Keratinocyte (primary cell): Measurements from ENCODE around the gene HSP90AB1.

ENCODE experiments used
- CTCF ChIP-seq, 3 experiments: IDR thresholded peaks in 1 of 3; conservative IDR thresholded peaks in 1 of 3; optimal IDR thresholded peaks in 1 of 3; 2 replicates in 2 of 3; 3 replicates in 1 of 3; pipeline versions ENCODE3 to v1.5.1; 2011; ENCODE audit warnings: low read length in 3 of 3, mild to moderate bottlenecking in 3 of 3, moderate library complexity in 2 of 3, control low read depth in 1 of 3, inconsistent platforms in 1 of 3; ENCODE audit not compliant: insufficient read depth in 2 of 3; ENCODE audit errors: extremely low read depth in 1 of 3
- EZH2 ChIP-seq: IDR thresholded peaks from one replicate; pipeline ENCODE4 v1.6.1; 2012; ENCODE audit warnings: inconsistent platforms, mild to moderate bottlenecking, low read length, moderate library complexity

- no peak for TF ChIP-seq CTCF (optimal IDR thresholded peaks at IDR 0.05 in 1 of 3, IDR thresholded peaks at IDR 0.05 in 1 of 3, conservative IDR thresholded peaks at IDR 0.05 in 1 of 3; ENCODE audit: extremely low read depth in 1 of 3, insufficient read depth in 2 of 3, low read length in 3 of 3)
- TF ChIP-seq EZH2 = no peak
These were observed 23.4 kb upstream of the HSP90AB1 start, which contains the start of gene SLC29A1 for GRCh38 chr6:44223319-44224028.
